GM19452 (cell line): Measurements from ENCODE around the gene B3GALNT1.

Source experiments
- ATAC-seq: cut with Tn5 transposase; IDR thresholded peaks from one replicate; pipeline ENCODE4 v1.9.1; 2021; ENCODE audit not compliant: unreplicated experiment

Gene B3GALNT1

GRCh38 chr3:161104561-161105551, at the start of gene B3GALNT1:
Gene B3GALNT1 (minus strand): TSS chr3:161105349. CDS start chr3:161086754, 18,595 bp downstream.
- peak; percentile 75 for ATAC-seq

GRCh38 chr3:161153480-161153879, 48.3 kb upstream of the B3GALNT1 start:
- ATAC-seq: no peak

- no peak for ATAC-seq
Measured at GRCh38 chr3:161150001-161150525, 44.9 kb upstream of the B3GALNT1 start.

- ATAC-seq: no peak
Measured at GRCh38 chr3:161149529-161149928, 44.4 kb upstream of the B3GALNT1 start.

- ATAC-seq: no peak
Measured at GRCh38 chr3:161148832-161149475, 43.8 kb upstream of the B3GALNT1 start.

- ATAC-seq: no peak
Measured at GRCh38 chr3:161142486-161142885, 37.3 kb upstream of the B3GALNT1 start.

- ATAC-seq: no peak
Measured at GRCh38 chr3:161139686-161140085, 34.5 kb upstream of the B3GALNT1 start.

- no peak for ATAC-seq
Measured at GRCh38 chr3:161137260-161137659, 32.1 kb upstream of the B3GALNT1 start.

- no peak for ATAC-seq
Measured at GRCh38 chr3:161132391-161132790, 27.2 kb upstream of the B3GALNT1 start.

- ATAC-seq: no peak
Measured at GRCh38 chr3:161126495-161126894, 21.3 kb upstream of the B3GALNT1 start.

GRCh38 chr3:161117646-161118045, 12.5 kb upstream of the B3GALNT1 start:
- no peak for ATAC-seq

- no peak for ATAC-seq
Measured at GRCh38 chr3:161108840-161109239, 3.7 kb upstream of the B3GALNT1 start.

GRCh38 chr3:161107311-161107710, 2.2 kb upstream of the B3GALNT1 start:
- ATAC-seq: no peak

- ATAC-seq: no peak
Measured at GRCh38 chr3:161103776-161104385, 1.3 kb downstream of the B3GALNT1 start.

- ATAC-seq: no peak
Measured at GRCh38 chr3:161101609-161102008, 3.5 kb downstream of the B3GALNT1 start.

- ATAC-seq: no peak
Measured at GRCh38 chr3:161100994-161101393, 4.2 kb downstream of the B3GALNT1 start.

- ATAC-seq: no peak
Measured at GRCh38 chr3:161096771-161097367, 8.3 kb downstream of the B3GALNT1 start.

- ATAC-seq: no peak
Measured at GRCh38 chr3:161093895-161094294, 11.3 kb downstream of the B3GALNT1 start.

GRCh38 chr3:161084277-161084676, 20.9 kb downstream of the B3GALNT1 start:
- ATAC-seq: no peak

GRCh38 chr3:161083131-161083530, 22.0 kb downstream of the B3GALNT1 start:
- ATAC-seq: no peak

GRCh38 chr3:161082063-161082462, 23.1 kb downstream of the B3GALNT1 start:
- ATAC-seq: peak; percentile 34
